GM21717 (cell line): Measurements from ENCODE around the gene CARTPT.

ENCODE experiments used
- ATAC-seq: cut with Tn5 transposase; IDR thresholded peaks from one replicate; pipeline ENCODE4 v1.9.1; 2021; ENCODE audit warnings: mild to moderate bottlenecking, moderate library complexity; ENCODE audit not compliant: unreplicated experiment

CARTPT gene

GRCh38 chr5:71737931-71738539 lies 19.0 kb downstream of the CARTPT start:
- ATAC-seq: no peak

GRCh38 chr5:71738662-71739361 lies 19.7 kb downstream of the CARTPT start:
- ATAC-seq: no peak

GRCh38 chr5:71740015-71740753 lies 21.1 kb downstream of the CARTPT start:
- peak; percentile 92 for ATAC-seq

GRCh38 chr5:71743155-71743554 lies 24.1 kb downstream of the CARTPT start:
- ATAC-seq: no peak

GRCh38 chr5:71744009-71744790 lies 25.1 kb downstream of the CARTPT start:
- ATAC-seq: no peak

GRCh38 chr5:71747182-71747581 lies 28.1 kb downstream of the CARTPT start:
- ATAC-seq: no peak

GRCh38 chr5:71748360-71748759 lies 29.3 kb downstream of the CARTPT start:
- no peak for ATAC-seq

- ATAC-seq: no peak
Observed at GRCh38 chr5:71751422-71751821, 32.3 kb downstream of the CARTPT start.

GRCh38 chr5:71752441-71753190 lies 33.5 kb downstream of the CARTPT start:
- no peak for ATAC-seq

- peak; percentile 82 for ATAC-seq
Observed at GRCh38 chr5:71757590-71758543, 38.8 kb downstream of the CARTPT start.

- no peak for ATAC-seq
Observed at GRCh38 chr5:71762826-71763225, 43.8 kb downstream of the CARTPT start.

- no peak for ATAC-seq
Observed at GRCh38 chr5:71767661-71768060, 48.6 kb downstream of the CARTPT start.

GRCh38 chr5:71769287-71769686 lies 50.2 kb downstream of the CARTPT start:
- no peak for ATAC-seq

GRCh38 chr5:71770381-71770780 lies 51.3 kb downstream of the CARTPT start:
- ATAC-seq: no peak
